HTR-8/SVneo (cell line): Measurements from ENCODE around the gene CHCHD3.
A peak's percentile ranks its signal among the peaks of the same experiment; 100 is the strongest.
"Not testable (repeated sequence)": the region's sequence is repeated elsewhere in the genome, so short reads cannot be mapped to it uniquely, and the experiment has no call there.

Source experiments
- DNase-seq: peaks from one replicate; pipeline ENCODE4 v3.0.0; 2011; ENCODE audit warnings: low spot score, mixed read lengths; ENCODE audit not compliant: insufficient read length
- FAIRE-seq: peaks from 2 replicates; lab custom pipeline; 2011; peaks lifted over from hg19 to GRCh38; lab: Jason Lieb, UNC

CHCHD3 gene

GRCh38 chr7:132932296-132933071, 149.4 kb downstream of the CHCHD3 start:
- FAIRE-seq (no peak), DNase-seq (no peak)

- no peak for FAIRE-seq
- DNase-seq: peak; percentile 4
These were observed 151.0 kb downstream of the CHCHD3 start for GRCh38 chr7:132930881-132931280.

- not testable (repeated sequence) for FAIRE-seq, DNase-seq
These were observed 151.9 kb downstream of the CHCHD3 start for GRCh38 chr7:132929944-132930343.

- no peak for FAIRE-seq
These were observed 162.1 kb downstream of the CHCHD3 start for GRCh38 chr7:132919771-132920170.

GRCh38 chr7:132915647-132916046, 166.2 kb downstream of the CHCHD3 start:
- no peak for FAIRE-seq
- no peak for DNase-seq

More at GRCh38 chr7:132919771-132920170, 162.1 kb downstream of the CHCHD3 start:
- DNase-seq: no peak

GRCh38 chr7:132910657-132911056, 171.2 kb downstream of the CHCHD3 start:
- FAIRE-seq: no peak
- no peak for DNase-seq

- FAIRE-seq (no peak), DNase-seq (no peak)
These were observed 174.4 kb downstream of the CHCHD3 start for GRCh38 chr7:132907380-132907940.

GRCh38 chr7:132906193-132906835, 175.6 kb downstream of the CHCHD3 start:
- FAIRE-seq: no peak
- DNase-seq: no peak

GRCh38 chr7:132905136-132905535, 176.8 kb downstream of the CHCHD3 start:
- not testable (repeated sequence) for DNase-seq, FAIRE-seq

- FAIRE-seq (no peak), DNase-seq (no peak)
These were observed 177.7 kb downstream of the CHCHD3 start for GRCh38 chr7:132904209-132904608.

- FAIRE-seq, DNase-seq: not testable (repeated sequence)
These were observed 179.6 kb downstream of the CHCHD3 start for GRCh38 chr7:132902294-132902693.

GRCh38 chr7:132901241-132901640, 180.6 kb downstream of the CHCHD3 start:
- FAIRE-seq: no peak
- no peak for DNase-seq

GRCh38 chr7:132899833-132900232, 182.1 kb downstream of the CHCHD3 start:
- DNase-seq (no peak), FAIRE-seq (no peak)

- FAIRE-seq, DNase-seq: not testable (repeated sequence)
These were observed 183.2 kb downstream of the CHCHD3 start for GRCh38 chr7:132898641-132899175.

- DNase-seq: no peak
- FAIRE-seq: no peak
These were observed 184.7 kb downstream of the CHCHD3 start for GRCh38 chr7:132897093-132897687.

GRCh38 chr7:132895231-132895630, 186.7 kb downstream of the CHCHD3 start:
- DNase-seq: no peak

GRCh38 chr7:132893560-132893959, 188.3 kb downstream of the CHCHD3 start:
- DNase-seq: no peak
- no peak for FAIRE-seq

More at GRCh38 chr7:132895231-132895630, 186.7 kb downstream of the CHCHD3 start:
- FAIRE-seq: no peak

GRCh38 chr7:132892744-132893143, 189.1 kb downstream of the CHCHD3 start:
- not testable (repeated sequence) for FAIRE-seq, DNase-seq

GRCh38 chr7:132891554-132891953, 190.3 kb downstream of the CHCHD3 start:
- no peak for DNase-seq
- FAIRE-seq: no peak

GRCh38 chr7:132882714-132883428, 199.0 kb downstream of the CHCHD3 start:
- no peak for FAIRE-seq
- no peak for DNase-seq
